Breast epithelium (tissue), 4 donors: Measurements from ENCODE around the gene LRRTM1. TPM values are rescaled to one million over a fixed set of nuclear protein-coding genes. Genes with fewer than 3 reads are reported as not detected.

Source experiments
- DNase-seq, 2 donors: peaks; one replicate each; pipeline ENCODE4 v3.0.0-alpha.2; 2019; ENCODE audit warnings: low spot score in 2 of 2
- H3K27ac ChIP-seq, 2 donors: fragments of 200-600 bp; sonication (generic) in 1 of 2; one replicate each; pipeline ENCODE4 v1.5.1; 2016 to 2019; ENCODE audit warnings: mild to moderate bottlenecking in 1 of 2
- H3K27me3 ChIP-seq, 2 donors: fragments of 200-600 bp; sonication (generic) in 1 of 2; one replicate each; pipeline versions ENCODE4 v1.5.1 to v1.6.0; 2017 to 2019; ENCODE audit warnings: control low read depth in 1 of 2, mild to moderate bottlenecking in 1 of 2
- H3K36me3 ChIP-seq: fragments of 200-600 bp; one replicate; pipeline ENCODE4 v1.5.1; 2019
- H3K4me1 ChIP-seq, 2 donors: fragments of 200-600 bp; sonication (generic); one replicate each; pipeline ENCODE4 v1.5.1; 2016 to 2019; ENCODE audit warnings: control low read depth in 1 of 2
- H3K4me3 ChIP-seq, 3 donors: fragments of 200-600 bp; sonication (generic); 1 replicate in 2 of 3; 2 replicates in 1 of 3; pipeline ENCODE4 v1.5.1; 2016 to 2019; ENCODE audit warnings: mild to moderate bottlenecking in 3 of 3, moderate library complexity in 2 of 3
- H3K9me3 ChIP-seq, 2 donors: fragments of 200-600 bp; sonication (generic) in 1 of 2; one replicate each; pipeline ENCODE4 v1.5.1; 2016 to 2019; ENCODE audit warnings: control low read depth in 1 of 2
- POLR2A ChIP-seq: fragments of 450-650 bp; IDR thresholded peaks from one replicate; pipeline ENCODE4 v1.6.1; 2016; ENCODE audit warnings: antibody characterized with exemption, mild to moderate bottlenecking, moderate library complexity
- POLR2AphosphoS5 ChIP-seq, 3 donors: sonication (generic); formaldehyde crosslinking; IDR thresholded peaks; one replicate each; pipeline ENCODE4 v1.6.1; 2017; ENCODE audit warnings: antibody characterized with exemption in 3 of 3
- intact Hi-C: fragments of 100-400 bp; cut with DNase I; formaldehyde crosslinking; loops from one replicate; pipeline ENCODE4 v1.15.1; 2023; ENCODE audit warnings: low total_unique reads
- total RNA-seq, 3 donors: library from RNA; depleted of rRNA; stranded (reverse); fragments of >200 nt; gene quantifications; one replicate each; pipeline ENCODE4 v1.1.0, GENCODE V29; 2016
- TF ChIP-seq, protein P1 (sequence below), 3 donors: fragments of 450-650 bp; IDR thresholded peaks; one replicate each; pipeline ENCODE4 v1.5.1; 2016 to 2017; ENCODE audit warnings: antibody characterized with exemption in 3 of 3, mild to moderate bottlenecking in 3 of 3, moderate library complexity in 3 of 3

The LRRTM1 gene, protein sequence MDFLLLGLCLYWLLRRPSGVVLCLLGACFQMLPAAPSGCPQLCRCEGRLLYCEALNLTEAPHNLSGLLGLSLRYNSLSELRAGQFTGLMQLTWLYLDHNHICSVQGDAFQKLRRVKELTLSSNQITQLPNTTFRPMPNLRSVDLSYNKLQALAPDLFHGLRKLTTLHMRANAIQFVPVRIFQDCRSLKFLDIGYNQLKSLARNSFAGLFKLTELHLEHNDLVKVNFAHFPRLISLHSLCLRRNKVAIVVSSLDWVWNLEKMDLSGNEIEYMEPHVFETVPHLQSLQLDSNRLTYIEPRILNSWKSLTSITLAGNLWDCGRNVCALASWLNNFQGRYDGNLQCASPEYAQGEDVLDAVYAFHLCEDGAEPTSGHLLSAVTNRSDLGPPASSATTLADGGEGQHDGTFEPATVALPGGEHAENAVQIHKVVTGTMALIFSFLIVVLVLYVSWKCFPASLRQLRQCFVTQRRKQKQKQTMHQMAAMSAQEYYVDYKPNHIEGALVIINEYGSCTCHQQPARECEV
- total RNA-seq: under 1 TPM in 1 of 3 donors, not detected in 2; 0.15 TPM

DNA sequence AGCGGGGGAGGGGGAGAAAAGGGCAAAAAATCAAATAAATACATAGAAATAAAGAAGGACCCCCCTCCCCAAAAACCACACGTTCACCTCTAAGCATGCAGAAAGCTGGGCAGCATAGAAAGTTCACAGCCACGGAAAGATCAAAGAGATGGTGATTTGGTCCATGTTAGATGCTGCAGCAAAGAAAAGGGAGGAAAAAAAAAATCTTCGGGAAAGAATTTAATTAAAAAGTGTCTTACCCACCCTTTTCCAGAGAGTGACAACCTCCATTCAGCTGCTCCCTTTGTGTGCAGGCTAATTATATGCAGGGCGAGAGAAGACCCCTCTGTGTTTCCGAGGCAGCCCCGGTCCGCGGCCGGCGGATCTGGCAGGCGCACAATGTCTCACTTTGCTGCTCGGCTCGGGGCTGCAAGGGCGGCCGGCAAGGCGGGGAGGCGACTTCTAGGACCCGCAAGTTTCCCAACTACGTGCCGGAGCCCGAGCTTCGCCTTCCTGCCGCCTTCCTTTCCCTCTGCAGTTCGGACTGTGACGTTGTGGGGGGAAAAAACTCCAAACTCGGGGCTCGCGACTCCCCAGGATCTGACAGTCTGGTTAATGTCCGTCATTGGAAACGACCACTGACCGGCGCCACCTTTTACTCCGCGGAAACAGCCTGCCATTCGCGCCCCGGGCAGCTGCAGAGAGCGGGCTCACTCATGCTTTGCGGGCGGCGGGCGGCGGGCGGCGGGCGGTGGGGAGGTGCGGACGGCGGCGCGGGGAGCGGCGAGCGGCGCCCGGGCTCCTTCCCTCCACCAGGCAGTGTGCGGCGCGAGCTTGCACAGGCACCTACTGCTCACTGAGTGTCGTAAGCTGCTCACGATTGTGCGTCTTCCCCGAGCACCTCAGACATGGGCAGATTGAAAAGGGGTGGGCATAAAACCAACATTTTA lies at the start of gene LRRTM1:
TSS of gene LRRTM1 (minus strand) at position 844 of the 929 bp plus-strand sequence. CDS start 933 bp downstream, outside the sequence.
- H3K9me3 ChIP-seq: no peaks in the 10 kb centered on the region
- peaks cover 0 to 39% of the 10 kb centered on the region in 2 donors for H3K27me3 ChIP-seq
- DNase-seq: no peak
- intact Hi-C loops: no loop called here
- no peak within 1 kb of the TSS for H3K27ac ChIP-seq
- no peaks in the 10 kb centered on the region for H3K4me1 ChIP-seq
- no peak for TF ChIP-seq POLR2AphosphoS5 (IDR thresholded peaks at IDR 0.05)
- TF ChIP-seq, protein P1, sequence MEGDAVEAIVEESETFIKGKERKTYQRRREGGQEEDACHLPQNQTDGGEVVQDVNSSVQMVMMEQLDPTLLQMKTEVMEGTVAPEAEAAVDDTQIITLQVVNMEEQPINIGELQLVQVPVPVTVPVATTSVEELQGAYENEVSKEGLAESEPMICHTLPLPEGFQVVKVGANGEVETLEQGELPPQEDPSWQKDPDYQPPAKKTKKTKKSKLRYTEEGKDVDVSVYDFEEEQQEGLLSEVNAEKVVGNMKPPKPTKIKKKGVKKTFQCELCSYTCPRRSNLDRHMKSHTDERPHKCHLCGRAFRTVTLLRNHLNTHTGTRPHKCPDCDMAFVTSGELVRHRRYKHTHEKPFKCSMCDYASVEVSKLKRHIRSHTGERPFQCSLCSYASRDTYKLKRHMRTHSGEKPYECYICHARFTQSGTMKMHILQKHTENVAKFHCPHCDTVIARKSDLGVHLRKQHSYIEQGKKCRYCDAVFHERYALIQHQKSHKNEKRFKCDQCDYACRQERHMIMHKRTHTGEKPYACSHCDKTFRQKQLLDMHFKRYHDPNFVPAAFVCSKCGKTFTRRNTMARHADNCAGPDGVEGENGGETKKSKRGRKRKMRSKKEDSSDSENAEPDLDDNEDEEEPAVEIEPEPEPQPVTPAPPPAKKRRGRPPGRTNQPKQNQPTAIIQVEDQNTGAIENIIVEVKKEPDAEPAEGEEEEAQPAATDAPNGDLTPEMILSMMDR (IDR thresholded peaks at IDR 0.05): no peak
- TF ChIP-seq POLR2A: no peak
- H3K4me3 ChIP-seq: peak within 1 kb of the TSS; percentile 16 to 63 (median 42)
- H3K36me3 ChIP-seq: no peaks in the 10 kb centered on the region

DNA sequence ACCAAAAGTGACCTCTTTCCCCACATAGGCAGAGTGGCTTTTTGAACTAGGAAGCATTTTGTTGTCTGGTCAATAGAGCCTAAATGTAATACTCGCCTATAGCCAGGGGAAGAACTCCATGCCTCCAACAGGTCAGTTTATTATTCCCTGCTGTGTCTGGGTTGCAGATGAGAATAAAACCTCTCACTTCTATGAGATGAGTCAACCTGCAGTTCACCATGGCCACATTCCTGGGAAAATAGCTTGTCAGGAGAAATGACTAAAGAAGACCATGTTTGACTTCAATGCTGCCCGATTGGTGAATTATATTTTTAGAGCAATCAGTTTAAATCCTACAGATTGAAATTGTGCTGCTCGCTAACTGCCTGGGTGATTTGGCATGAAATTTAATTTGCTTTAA lies 46.7 kb upstream of the LRRTM1 start:
- no peak for DNase-seq
- no peaks in the 10 kb centered on the region for H3K36me3 ChIP-seq
- no peaks in the 10 kb centered on the region for H3K4me1 ChIP-seq
- H3K9me3 ChIP-seq: no peaks in the 10 kb centered on the region
- no peak overlapping the region for H3K27ac ChIP-seq
- no peaks in the 10 kb centered on the region for H3K27me3 ChIP-seq
- intact Hi-C loops: no loop called here
- TF ChIP-seq POLR2AphosphoS5 (IDR thresholded peaks at IDR 0.05) (no peak), POLR2A (no peak)
- TF ChIP-seq, protein P1 (IDR thresholded peaks at IDR 0.05): no peak
- H3K4me3 ChIP-seq: no peak overlapping the region

DNA sequence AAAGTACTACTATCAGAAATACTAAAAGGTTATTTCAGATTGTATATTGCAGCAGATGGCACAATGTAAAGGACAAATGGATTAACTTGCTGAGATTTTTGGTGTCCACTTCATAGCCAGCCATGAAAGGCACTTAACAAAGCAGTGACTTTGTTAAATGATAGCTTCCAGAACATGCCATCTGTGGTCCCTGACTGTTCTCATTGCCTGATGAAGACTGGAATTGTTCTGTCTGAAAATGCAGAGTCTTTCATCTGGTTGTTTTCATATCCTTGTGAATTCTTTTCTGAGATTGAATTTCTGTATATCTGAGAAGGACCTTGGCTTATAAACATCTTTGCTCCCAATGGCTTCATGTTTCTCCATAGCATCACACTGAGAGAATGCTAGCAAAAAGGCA lies 44.4 kb upstream of the LRRTM1 start:
- Histone ChIP-seq H3K4me1 (no peaks in the 10 kb centered on the region), H3K36me3 (no peaks in the 10 kb centered on the region), H3K27ac (no peak overlapping the region), H3K9me3 (no peaks in the 10 kb centered on the region), H3K4me3 (no peak overlapping the region), H3K27me3 (no peaks in the 10 kb centered on the region)
- DNase-seq: no peak
- TF ChIP-seq POLR2AphosphoS5 (IDR thresholded peaks at IDR 0.05): no peak
- TF ChIP-seq, protein P1 (IDR thresholded peaks at IDR 0.05): no peak
- no peak for TF ChIP-seq POLR2A
- intact Hi-C loops: no loop called here

DNA sequence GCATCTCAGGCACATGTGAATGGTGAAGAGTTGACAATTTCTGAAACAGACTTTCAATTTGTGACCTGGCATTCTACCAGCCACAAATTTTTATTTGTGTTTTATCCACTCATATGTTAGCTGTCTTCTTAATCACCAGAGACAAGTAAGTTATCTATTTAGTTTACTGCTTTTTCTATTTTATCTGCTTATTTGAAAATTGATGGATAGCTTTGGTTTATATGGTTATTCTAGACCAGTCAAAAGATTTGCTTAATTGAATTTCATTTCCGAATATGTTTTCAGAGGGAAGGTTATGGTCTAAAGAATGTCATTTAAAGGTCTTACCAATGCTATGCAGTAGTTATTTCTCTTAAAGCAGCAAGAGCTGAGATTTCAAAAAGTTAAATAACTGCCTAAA lies 43.5 kb upstream of the LRRTM1 start:
- Histone ChIP-seq H3K4me3 (no peak overlapping the region), H3K9me3 (no peaks in the 10 kb centered on the region), H3K36me3 (no peaks in the 10 kb centered on the region), H3K4me1 (no peaks in the 10 kb centered on the region), H3K27me3 (no peaks in the 10 kb centered on the region), H3K27ac (no peak overlapping the region)
- intact Hi-C loops: no loop called here
- DNase-seq: no peak
- TF ChIP-seq POLR2AphosphoS5 (IDR thresholded peaks at IDR 0.05) (no peak), POLR2A (no peak)
- TF ChIP-seq, protein P1 (IDR thresholded peaks at IDR 0.05): no peak
